ENCODE measurements around the gene GLIS1.

The GLIS1 gene

GRCh38 chr1:53486395-53487026 lies 252.5 kb downstream of the GLIS1 start:
- DNase-seq (ENCODE audit: low read depth in 2 of 2) = no peak

GRCh38 chr1:53485478-53486394 lies 253.2 kb downstream of the GLIS1 start:
- DNase-seq (ENCODE audit: low read depth in 2 of 2) = peak; percentile 41 to 54

- no peak for DNase-seq (ENCODE audit: low read depth in 2 of 2)
Measured at GRCh38 chr1:53484705-53485477, 254.1 kb downstream of the GLIS1 start.

GRCh38 chr1:53483656-53484055 lies 255.3 kb downstream of the GLIS1 start:
- no peak for DNase-seq (ENCODE audit: low read depth in 2 of 2)

DNA sequence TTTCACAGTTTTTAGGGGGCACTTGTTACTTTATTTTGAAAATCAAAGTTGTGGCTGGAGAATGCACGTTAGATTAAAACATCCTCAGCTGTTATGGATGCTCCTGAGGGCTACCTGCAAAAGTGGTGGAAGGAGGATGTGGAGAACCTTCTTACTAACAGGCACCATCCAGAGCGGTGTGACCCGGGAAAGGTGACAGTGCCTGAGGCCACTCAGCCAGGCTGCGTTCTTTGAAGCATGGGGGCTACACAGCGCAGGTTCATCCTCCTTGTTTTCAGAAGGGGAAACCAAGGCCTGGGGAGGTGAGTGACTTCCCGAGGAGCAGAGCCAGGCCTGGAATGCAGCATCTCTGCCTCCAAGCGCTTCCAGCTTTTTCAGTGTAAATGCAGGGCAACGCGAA lies 255.8 kb downstream of the GLIS1 start:
- DNase-seq (ENCODE audit: low read depth in 2 of 2) = no peak

- no peak for DNase-seq (ENCODE audit: low read depth in 2 of 2)
Measured at GRCh38 chr1:53482441-53483153, 256.4 kb downstream of the GLIS1 start.

DNA sequence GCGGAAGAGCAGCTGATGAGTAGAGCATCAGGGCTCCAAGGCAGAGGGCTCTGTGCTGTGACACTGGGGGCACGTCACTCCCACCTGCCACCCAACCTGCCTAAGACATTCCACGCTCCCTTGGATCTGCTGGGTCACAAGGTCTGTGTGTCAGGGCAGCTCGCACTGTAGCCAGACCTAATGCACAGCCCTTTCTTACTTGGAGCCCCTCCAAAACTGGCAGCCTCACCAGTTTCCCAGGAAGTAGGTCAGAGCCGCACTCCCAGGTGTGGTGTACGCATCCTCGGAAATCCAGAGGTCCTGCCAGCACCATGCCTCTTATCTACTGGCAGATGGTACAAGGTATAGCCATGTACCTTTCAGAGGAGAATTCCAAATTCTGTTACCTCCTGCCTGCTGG lies 257.5 kb downstream of the GLIS1 start:
- no peak for DNase-seq (ENCODE audit: low read depth in 2 of 2)

DNA sequence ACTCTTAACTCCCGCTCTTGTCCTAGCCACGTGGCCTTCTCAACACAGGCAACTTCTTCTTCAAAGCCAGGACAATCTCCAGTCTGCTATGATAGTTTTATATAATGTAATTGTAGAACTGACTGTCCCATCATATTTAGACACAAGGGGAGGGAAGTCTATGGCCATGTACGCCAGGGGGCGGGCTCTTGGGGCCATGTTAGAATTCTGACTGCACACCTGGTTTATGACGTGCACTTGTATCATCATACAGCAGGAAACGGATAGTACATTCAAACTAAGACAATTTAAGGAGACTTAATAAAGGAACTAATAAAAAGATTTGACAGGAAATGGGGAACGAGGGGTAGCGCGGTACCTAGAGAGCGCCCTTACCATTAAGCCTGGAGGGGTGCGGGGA lies 258.3 kb downstream of the GLIS1 start:
- no peak for DNase-seq (ENCODE audit: low read depth in 2 of 2)

DNA sequence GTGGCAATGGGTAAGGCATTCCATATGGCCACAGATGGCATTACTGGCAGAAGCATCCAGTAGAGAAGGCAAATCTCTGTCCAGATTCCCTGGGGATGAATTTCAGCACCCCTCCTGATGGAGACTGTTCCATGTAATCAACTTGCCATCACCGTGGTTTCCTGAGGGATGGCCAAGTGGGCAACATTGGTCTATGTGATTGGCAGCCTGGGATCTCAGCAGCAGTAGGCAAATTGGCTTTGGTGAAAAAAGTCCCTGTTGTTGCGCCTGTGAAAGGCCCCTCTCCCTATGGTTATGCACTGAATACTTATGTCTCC lies 260.5 kb downstream of the GLIS1 start:
- no peak for DNase-seq (ENCODE audit: low read depth in 2 of 2)

DNA sequence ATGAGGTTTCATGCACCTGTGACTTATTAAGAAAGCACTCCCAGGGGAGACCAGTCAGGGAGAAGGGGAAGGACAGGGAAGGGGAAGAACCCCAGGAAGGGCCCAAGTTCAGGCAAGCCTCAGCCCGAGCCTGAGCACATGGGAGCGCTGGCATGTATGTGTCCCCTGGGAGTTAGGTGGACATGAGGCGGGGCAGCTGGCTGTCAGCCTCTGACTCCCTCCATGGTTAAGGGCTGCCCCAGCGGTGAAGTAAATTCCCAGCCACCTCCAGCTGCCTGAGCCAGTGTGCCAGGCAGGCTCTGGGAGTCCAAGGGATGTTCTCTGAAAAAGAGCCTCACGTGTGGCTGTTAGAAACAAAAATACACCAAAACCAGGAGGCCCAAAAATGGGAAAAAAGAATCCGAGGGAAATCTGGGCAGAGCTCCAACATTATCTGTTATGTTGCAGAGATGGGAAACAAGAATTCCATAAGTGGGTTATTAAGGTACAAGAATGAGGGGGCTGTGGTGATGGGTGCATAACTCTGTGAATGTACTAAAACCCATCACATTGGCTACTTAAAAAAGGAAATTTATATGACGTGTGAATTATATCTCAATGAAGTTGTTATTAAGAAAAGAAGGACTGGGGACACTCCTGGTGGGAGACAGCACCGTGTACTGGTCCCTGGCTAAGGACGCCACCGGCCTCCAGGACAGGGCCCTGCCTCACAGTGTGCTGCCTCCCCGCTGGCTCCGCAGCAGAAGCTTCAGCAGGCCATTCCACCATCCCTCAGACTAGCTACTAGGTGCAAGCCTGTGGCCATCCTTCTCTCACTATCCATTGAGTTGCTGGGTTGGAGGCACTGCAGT lies 261.1 kb downstream of the GLIS1 start:
- DNase-seq (ENCODE audit: low read depth in 2 of 2) = no peak

- DNase-seq (ENCODE audit: low read depth in 2 of 2) = no peak
Measured at GRCh38 chr1:53476579-53476978, 262.4 kb downstream of the GLIS1 start.

DNA sequence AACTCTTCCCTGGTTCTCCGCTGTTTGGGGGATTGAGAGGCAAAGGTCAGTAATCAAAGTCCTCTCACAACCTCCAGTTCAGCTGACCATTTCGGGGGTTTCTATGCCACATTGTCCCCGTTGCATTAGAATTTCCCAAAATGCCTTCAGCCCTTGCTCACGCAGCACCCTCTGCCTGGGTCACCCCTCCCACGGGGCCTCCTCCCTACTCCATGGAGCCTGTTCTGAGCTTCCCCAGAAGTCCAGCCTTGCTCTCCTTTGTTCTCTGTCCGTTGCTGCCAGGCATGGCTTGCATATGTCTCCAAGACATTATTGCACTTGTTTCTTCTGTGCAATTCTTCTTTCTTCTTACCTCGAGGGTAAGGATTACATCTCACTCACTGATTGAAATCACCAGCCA lies 263.3 kb downstream of the GLIS1 start:
- DNase-seq (ENCODE audit: low read depth in 2 of 2) = no peak

DNA sequence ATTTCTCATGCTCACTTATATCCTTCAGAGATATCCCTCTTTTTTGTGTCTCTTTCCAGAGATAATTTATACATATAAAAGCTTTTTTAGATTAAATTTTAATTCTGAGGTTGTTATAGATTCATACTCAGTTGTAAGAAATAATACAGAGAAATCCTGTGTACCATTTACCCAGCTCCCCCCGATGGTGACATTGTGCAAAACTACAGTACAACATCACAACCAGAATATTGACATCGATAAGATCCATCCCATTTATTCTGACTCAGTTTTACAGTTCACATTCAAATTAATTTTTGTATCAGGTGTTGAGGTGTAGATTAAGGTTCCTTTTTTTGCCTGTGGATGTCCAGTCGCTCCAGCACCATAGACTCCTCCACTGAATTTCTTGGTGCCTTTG lies 265.5 kb downstream of the GLIS1 start:
- DNase-seq (ENCODE audit: low read depth in 2 of 2) = no peak

DNA sequence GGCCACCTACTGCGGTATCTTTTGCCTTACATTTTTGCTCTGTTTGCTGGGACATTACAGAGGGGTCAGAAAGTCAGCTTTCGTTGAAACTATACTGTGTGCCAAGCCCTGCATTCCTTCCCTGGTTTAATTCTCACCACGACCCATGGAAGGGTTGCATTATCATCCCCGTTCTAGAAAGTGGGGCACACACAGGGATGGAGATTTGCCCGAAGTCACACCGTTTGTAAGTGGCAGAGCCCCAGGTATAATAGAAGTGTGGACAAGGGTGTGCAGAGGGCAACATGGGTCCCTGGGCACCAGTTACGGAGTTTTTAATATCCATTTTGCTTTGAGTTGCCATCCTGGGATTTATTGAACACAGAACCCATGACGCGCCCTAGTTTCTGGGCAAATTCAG lies 268.0 kb downstream of the GLIS1 start:
- DNase-seq (ENCODE audit: low read depth in 2 of 2) = no peak

DNA sequence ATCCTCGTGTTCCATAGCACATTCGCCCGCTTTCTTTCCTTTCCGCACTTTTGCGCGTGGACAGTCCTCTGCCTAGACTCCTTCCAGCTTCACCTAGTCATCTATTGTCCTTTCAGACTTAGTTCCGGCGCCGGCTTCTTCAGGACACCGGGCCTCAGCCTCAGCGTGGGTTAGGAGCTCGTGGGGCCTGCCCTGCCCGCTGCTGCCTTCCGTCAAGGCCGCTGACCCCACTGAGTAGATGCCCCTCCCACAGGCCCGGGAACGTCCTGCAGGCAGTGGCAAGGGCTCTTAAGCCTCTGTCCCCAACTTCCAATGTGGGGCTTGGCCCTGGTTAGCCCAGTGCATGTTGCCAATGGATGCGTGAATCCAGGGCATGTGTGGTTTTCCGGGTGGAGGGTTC lies 268.4 kb downstream of the GLIS1 start:
- DNase-seq (ENCODE audit: low read depth in 2 of 2) = no peak

DNA sequence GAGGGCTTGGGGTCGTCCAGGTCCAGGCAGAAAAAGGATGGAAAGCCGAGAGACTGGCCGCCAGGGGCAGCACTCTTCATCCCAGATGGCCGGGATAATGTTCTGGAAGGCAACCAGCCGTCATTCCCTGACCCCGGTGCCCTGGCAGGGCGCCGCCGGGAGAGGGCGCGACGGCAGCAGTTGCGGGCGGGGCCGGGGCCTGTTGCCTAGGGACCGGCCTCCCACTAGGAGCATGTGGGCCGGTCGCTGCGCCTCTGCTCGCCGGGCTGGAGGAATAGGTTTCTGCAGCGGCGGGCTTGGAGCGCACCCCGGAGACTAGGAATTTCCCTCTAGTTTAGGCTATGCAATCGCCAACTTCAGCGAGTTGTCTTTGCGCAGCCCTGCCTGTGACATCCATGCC lies 268.8 kb downstream of the GLIS1 start:
- DNase-seq (ENCODE audit: low read depth in 2 of 2) = no peak

DNA sequence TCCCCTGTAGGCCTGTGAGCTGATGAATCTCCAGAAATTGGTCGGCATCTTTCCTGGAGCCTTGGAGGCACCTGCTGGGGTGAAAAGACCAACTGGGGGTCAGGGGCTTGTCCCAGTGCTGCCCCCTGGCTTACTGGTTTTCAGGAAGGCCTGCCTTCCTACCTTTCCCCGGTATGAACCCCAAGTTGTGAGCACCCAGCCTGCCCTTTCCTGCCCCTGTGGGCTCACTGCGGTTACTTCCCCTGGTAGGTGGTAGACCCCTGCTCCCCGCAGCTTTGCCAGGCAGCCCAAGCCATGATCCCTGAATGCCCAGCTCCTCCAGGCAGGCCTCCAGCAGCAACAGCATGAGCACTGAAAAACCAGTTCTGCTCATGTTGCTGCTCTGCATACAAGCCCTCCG lies 269.6 kb downstream of the GLIS1 start:
- no peak for DNase-seq (ENCODE audit: low read depth in 2 of 2)

- no peak for DNase-seq (ENCODE audit: low read depth in 2 of 2)
Measured at GRCh38 chr1:53468374-53468773, 270.6 kb downstream of the GLIS1 start.

DNA sequence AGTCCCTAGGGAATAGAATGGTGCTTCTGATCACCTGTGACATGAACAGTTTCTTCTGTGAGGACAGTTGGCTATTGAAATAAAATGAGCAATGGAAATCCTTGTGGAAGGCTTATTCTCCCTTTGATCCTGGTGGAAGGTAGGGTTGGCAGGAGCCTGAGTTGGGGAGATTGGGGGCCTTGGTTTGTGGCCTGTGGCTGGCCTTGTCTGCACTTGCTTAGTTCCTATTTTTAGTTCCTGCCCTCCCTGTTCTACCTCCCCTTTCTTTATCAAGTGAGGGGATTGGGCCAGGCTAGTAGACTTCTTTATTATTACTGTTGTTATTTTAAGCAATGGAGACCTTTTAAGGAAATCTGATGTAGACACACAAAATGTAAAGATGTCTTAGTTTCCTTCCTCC lies 271.6 kb downstream of the GLIS1 start:
- DNase-seq (ENCODE audit: low read depth in 2 of 2) = no peak

DNA sequence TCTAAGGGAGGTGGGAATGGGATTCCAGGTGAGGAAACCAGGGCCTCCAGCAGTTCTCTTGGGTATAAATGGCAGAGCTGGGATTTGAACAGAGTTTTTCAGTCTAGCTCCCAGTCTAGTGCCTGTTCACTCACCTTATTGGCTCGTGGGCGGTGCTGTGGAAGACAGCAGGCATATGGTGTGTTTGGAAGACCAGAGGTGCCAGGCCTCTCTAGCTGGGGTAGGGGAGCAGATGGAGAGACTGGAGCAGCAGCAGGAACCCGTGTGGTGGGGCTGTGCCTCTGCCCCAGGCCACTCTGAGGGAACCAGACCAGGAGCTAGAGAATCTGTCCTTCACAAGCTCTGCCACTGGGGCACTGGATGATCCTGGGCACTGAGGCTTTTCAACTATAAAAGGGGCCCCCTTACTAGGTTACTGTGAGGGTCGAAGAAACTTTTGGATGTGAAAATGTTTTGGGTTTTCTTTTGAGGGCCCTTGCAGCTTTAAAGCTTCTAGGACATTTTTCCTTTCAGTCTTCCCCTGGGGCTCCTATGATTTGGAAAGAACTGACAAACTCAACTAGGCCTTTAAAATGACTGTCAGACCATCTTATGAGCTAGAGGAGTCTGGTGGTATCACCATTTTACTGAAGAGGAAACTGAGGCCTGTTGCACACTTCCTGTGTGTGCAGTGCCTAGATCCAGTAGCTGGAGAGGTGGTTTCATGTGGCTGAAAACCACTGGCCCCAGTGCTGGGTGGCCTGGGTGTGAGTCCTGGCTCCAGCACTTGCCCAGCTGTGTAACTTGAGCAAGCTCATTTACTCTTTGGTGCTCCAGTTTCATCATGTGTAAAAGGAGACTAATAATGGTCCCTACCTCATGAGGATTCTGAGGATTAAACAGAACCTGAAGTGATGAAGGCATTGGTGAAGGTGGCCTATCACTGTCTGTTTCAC lies 273.7 kb downstream of the GLIS1 start:
- no peak for DNase-seq (ENCODE audit: low read depth in 2 of 2)

All from stimulated activated CD8-positive, alpha-beta memory T cell treated with anti-CD3 and anti-CD28 coated beads, Interleukin-15, amount 100 ng/mL, for 48 hours (primary cell).